Common myeloid progenitor, CD34-positive (primary cell): ENCODE measurements around the gene SHF.
A peak's percentile ranks its signal among the peaks of the same experiment; 100 is the strongest.

Experiments used
- CTCF ChIA-PET: fragments of 350-600 bp; sonication (Branson Sonifier 250); formaldehyde crosslinking; loops from one replicate; lab custom pipeline; 2021; ENCODE audit warnings: antibody characterized with exemption; lab: Charles Lee
- POLR2A ChIA-PET: fragments of 350-600 bp; sonication (Branson Sonifier 250); formaldehyde crosslinking; loops from one replicate; lab custom pipeline; 2021; ENCODE audit warnings: antibody characterized with exemption; lab: Charles Lee
- DNase-seq, 3 donors: peaks; one replicate each; pipeline versions ENCODE4 v3.0.0 to v3.0.0-alpha.2; 2013
- H3K27ac ChIP-seq, 2 experiments: 1 replicate in 1 of 2; 2 replicates in 1 of 2; pipeline ENCODE4 v1.7.0; 2013; ENCODE audit warnings: inconsistent platforms in 2 of 2, low read length in 2 of 2, mild to moderate bottlenecking in 2 of 2, low read depth in 1 of 2, moderate library complexity in 1 of 2; ENCODE audit not compliant: severe bottlenecking in 2 of 2, insufficient read depth in 1 of 2, poor library complexity in 1 of 2
- H3K27me3 ChIP-seq, 5 experiments: replicated peaks in 2 of 5; 1 replicate in 3 of 5; 2 replicates in 2 of 5; pipeline versions ENCODE4 v1.6.1 to v1.7.0; 2013; ENCODE audit warnings: low read length in 4 of 5, mild to moderate bottlenecking in 2 of 5, moderate library complexity in 2 of 5, inconsistent platforms in 1 of 5; ENCODE audit not compliant: insufficient read depth in 5 of 5, control insufficient read depth in 4 of 5
- H3K36me3 ChIP-seq, 4 experiments: 1 replicate in 2 of 4; 2 replicates in 2 of 4; pipeline versions ENCODE4 v1.6.1 to v1.7.0; 2013; ENCODE audit warnings: low read length in 3 of 4, control low read depth in 1 of 4, mild to moderate bottlenecking in 1 of 4; ENCODE audit not compliant: control insufficient read depth in 4 of 4, insufficient read depth in 4 of 4
- H3K4me1 ChIP-seq, 4 experiments: 1 replicate in 3 of 4; 2 replicates in 1 of 4; pipeline versions ENCODE4 v1.6.1 to v1.7.1; 2013; ENCODE audit warnings: low read length in 3 of 4, mild to moderate bottlenecking in 3 of 4, control low read depth in 1 of 4, inconsistent platforms in 1 of 4, moderate library complexity in 1 of 4; ENCODE audit not compliant: control insufficient read depth in 4 of 4, insufficient read depth in 4 of 4; ENCODE audit errors: control extremely low read depth in 1 of 4
- H3K4me3 ChIP-seq, 7 experiments: 1 replicate in 4 of 7; 2 replicates in 3 of 7; pipeline versions ENCODE4 v1.5.1 to v1.7.0; 2013; ENCODE audit warnings: mild to moderate bottlenecking in 7 of 7, low read length in 6 of 7, moderate library complexity in 6 of 7, inconsistent platforms in 2 of 7, low read depth in 2 of 7, control low read depth in 1 of 7; ENCODE audit not compliant: insufficient read depth in 4 of 7, control insufficient read depth in 1 of 7; ENCODE audit errors: extremely low read depth in 1 of 7
- H3K9me3 ChIP-seq, 5 experiments: 1 replicate in 4 of 5; 2 replicates in 1 of 5; pipeline versions ENCODE4 v1.6.1 to v1.7.1; 2013; ENCODE audit warnings: low read length in 4 of 5, mild to moderate bottlenecking in 2 of 5, inconsistent platforms in 1 of 5, low read depth in 1 of 5, moderate library complexity in 1 of 5; ENCODE audit not compliant: control insufficient read depth in 4 of 5, insufficient read depth in 2 of 5; ENCODE audit errors: control extremely low read depth in 1 of 5
- WGBS: methylation state at CpG from one replicate; pipeline ENCODE4 v1.1.5; 2013; ENCODE audit not compliant: insufficient coverage; 5-methylcytosine and 5-hydroxymethylcytosine counted together

The SHF gene

GRCh38 chr15:45185903-45186770 is 1.6 kb downstream of the SHF start:
- no peak for DNase-seq
- Histone ChIP-seq H3K27ac (no peak overlapping the region), H3K9me3 (no peaks in the 10 kb centered on the region), H3K4me1 (peaks cover 13 to 69% (median 68%) of the 10 kb centered on the region in 4 experiments), H3K4me3 (peak overlapping the region in 6 of 7 experiments; percentile 60 to 97 (median 80)), H3K27me3 (no peaks in the 10 kb centered on the region), H3K36me3 (peaks cover 0 to 4% (median 0%) of the 10 kb centered on the region in 4 experiments)
- ChIA-PET POLR2A (interaction anchor here (0.6 to 1.8 kb wide), 3 partner anchors 23 to 1437 kb away, joined by 3 to 7 read pairs (median 5); no protein-coding TSS in a partner anchor), CTCF (interaction anchor here (1.1 to 11.1 kb wide), 10 partner anchors 8 to 209 kb away, joined by 3 to 118 read pairs (median 8); no protein-coding TSS in a partner anchor)
- WGBS: 74% methylated on average over 6 of the region's 8 CpGs

- 100% methylated on average over 3 of the region's 3 CpGs for whole genome bisulfite sequencing
- H3K4me3 ChIP-seq: peak overlapping the region in 3 of 7 experiments; percentile 34 to 97 (median 82)
- POLR2A ChIA-PET: interaction anchor here (0.9 to 1.8 kb wide), 2 partner anchors 16 to 22 kb away, joined by 4 to 5 read pairs; no protein-coding TSS in a partner anchor
- CTCF ChIA-PET: interaction anchor here (1.1 to 11.1 kb wide), 11 partner anchors 9 to 248 kb away, joined by 3 to 118 read pairs (median 8); no protein-coding TSS in a partner anchor
- H3K27ac ChIP-seq: peak overlapping the region in 1 of 2 experiments; percentile 27
- DNase-seq: no peak
- peaks cover 17 to 78% (median 78%) of the 10 kb centered on the region in 4 experiments for H3K4me1 ChIP-seq
- H3K36me3 ChIP-seq: peaks cover 0 to 4% (median 0%) of the 10 kb centered on the region in 4 experiments
- no peaks in the 10 kb centered on the region for H3K27me3 ChIP-seq
- H3K9me3 ChIP-seq: no peaks in the 10 kb centered on the region
Observed at GRCh38 chr15:45185069-45185779, 2.5 kb downstream of the SHF start.

- Histone ChIP-seq H3K9me3 (no peaks in the 10 kb centered on the region), H3K27me3 (no peaks in the 10 kb centered on the region), H3K4me3 (peak overlapping the region in 2 of 7 experiments; percentile 8 to 97), H3K4me1 (peaks cover 17 to 84% (median 84%) of the 10 kb centered on the region in 4 experiments), H3K36me3 (peaks cover 0 to 4% (median 0%) of the 10 kb centered on the region in 4 experiments), H3K27ac (peak overlapping the region in 1 of 2 experiments; percentile 27)
- no peak for DNase-seq
- 76% methylated on average over 9 of the region's 9 CpGs for WGBS
- CTCF ChIA-PET: interaction anchor here (0.9 to 11.1 kb wide), 10 partner anchors 9 to 248 kb away, joined by 3 to 118 read pairs (median 6); no protein-coding TSS in a partner anchor
- POLR2A ChIA-PET: interaction anchor here (0.9 kb wide), 1 partner anchor 16 kb away, joined by 4 read pairs; no protein-coding TSS in a partner anchor
Observed at GRCh38 chr15:45184562-45185041, 3.2 kb downstream of the SHF start.

GRCh38 chr15:45183511-45183910 is 4.3 kb downstream of the SHF start:
- Histone ChIP-seq H3K4me1 (peaks cover 17 to 92% (median 91%) of the 10 kb centered on the region in 4 experiments), H3K36me3 (peaks cover 0 to 4% (median 0%) of the 10 kb centered on the region in 4 experiments), H3K27me3 (no peaks in the 10 kb centered on the region), H3K9me3 (no peaks in the 10 kb centered on the region), H3K27ac (peak overlapping the region in 1 of 2 experiments; percentile 39), H3K4me3 (peak overlapping the region in 1 of 7 experiments; percentile 25)
- CTCF ChIA-PET: interaction anchor here (0.9 to 11.1 kb wide), 6 partner anchors 14 to 24 kb away, joined by 3 to 118 read pairs (median 4); no protein-coding TSS in a partner anchor
- WGBS: 100% methylated on average over 1 of the region's 2 CpGs
- no peak for DNase-seq
- POLR2A ChIA-PET: interaction anchor here (0.6 kb wide), 1 partner anchor 196 kb away, joined by 3 read pairs; no protein-coding TSS in a partner anchor

- peak in 2 of 3 donors; percentile 65 to 77 for DNase-seq
- 0% methylated on average over 1 of the region's 1 CpG for WGBS
- no peaks in the 10 kb centered on the region for H3K9me3 ChIP-seq
- peak overlapping the region in 1 of 2 experiments; percentile 39 for H3K27ac ChIP-seq
- H3K4me1 ChIP-seq: peaks cover 17 to 87% (median 86%) of the 10 kb centered on the region in 4 experiments
- CTCF ChIA-PET: interaction anchor here (1.4 to 11.1 kb wide), 5 partner anchors 13 to 23 kb away, joined by 3 to 118 read pairs (median 5); no protein-coding TSS in a partner anchor
- H3K4me3 ChIP-seq: peak overlapping the region in 1 of 7 experiments; percentile 8
- H3K36me3 ChIP-seq: peaks cover 0 to 5% (median 0%) of the 10 kb centered on the region in 4 experiments
- POLR2A ChIA-PET: interaction anchor here (0.6 kb wide), 1 partner anchor 196 kb away, joined by 3 read pairs; no protein-coding TSS in a partner anchor
- no peaks in the 10 kb centered on the region for H3K27me3 ChIP-seq
Observed at GRCh38 chr15:45182996-45183395, 4.8 kb downstream of the SHF start.
